GM18505 (cell line): ENCODE results near the gene CD44.

Source experiments
- ATAC-seq: cut with Tn5 transposase; IDR thresholded peaks from one replicate; pipeline ENCODE4 v1.9.1; 2021; ENCODE audit not compliant: unreplicated experiment
- POLR2A ChIP-seq: IDR thresholded peaks from 4 replicates; pipeline ENCODE4 v1.6.1; 2011; ENCODE audit warnings: borderline replicate concordance; ENCODE audit not compliant: insufficient read depth, insufficient read length; ENCODE audit errors: extremely low read depth

Gene CD44

GRCh38 chr11:35136311-35136710 is 2.7 kb upstream of the CD44 start:
- ATAC-seq: no peak
- no peak for TF ChIP-seq POLR2A

GRCh38 chr11:35138058-35138457 is 913 bp upstream of the CD44 start:
- ATAC-seq: no peak
- no peak for TF ChIP-seq POLR2A

GRCh38 chr11:35138606-35138942 is 397 bp upstream of the CD44 start:
- no peak for ATAC-seq
- no peak for TF ChIP-seq POLR2A

GRCh38 chr11:35139722-35140282 is 831 bp downstream of the CD44 start:
- peak; percentile 28 for TF ChIP-seq POLR2A
- ATAC-seq: no peak

GRCh38 chr11:35141071-35141470 is 2.1 kb downstream of the CD44 start:
- no peak for ATAC-seq
- no peak for TF ChIP-seq POLR2A

GRCh38 chr11:35141571-35141971 is 2.6 kb downstream of the CD44 start:
- TF ChIP-seq POLR2A: no peak
- no peak for ATAC-seq

GRCh38 chr11:35142481-35143075 is 3.6 kb downstream of the CD44 start:
- no peak for TF ChIP-seq POLR2A
- ATAC-seq: no peak

- peak; percentile 21 for TF ChIP-seq POLR2A
- ATAC-seq: no peak
Observed at GRCh38 chr11:35143297-35144135, 4.5 kb downstream of the CD44 start.

GRCh38 chr11:35144136-35144741 is 5.3 kb downstream of the CD44 start:
- ATAC-seq: peak; percentile 43
- peak; percentile 13 for TF ChIP-seq POLR2A

GRCh38 chr11:35144806-35145205 is 5.8 kb downstream of the CD44 start:
- TF ChIP-seq POLR2A: no peak
- no peak for ATAC-seq

- peak; percentile 59 for ATAC-seq
- no peak for TF ChIP-seq POLR2A
Observed at GRCh38 chr11:35145271-35145670, 6.3 kb downstream of the CD44 start.

- TF ChIP-seq POLR2A: no peak
- ATAC-seq: no peak
Observed at GRCh38 chr11:35146074-35146521, 7.1 kb downstream of the CD44 start.

GRCh38 chr11:35146711-35147110 is 7.7 kb downstream of the CD44 start:
- no peak for ATAC-seq

More at GRCh38 chr11:35146711-35147110, 7.7 kb downstream of the CD44 start:
- no peak for TF ChIP-seq POLR2A
